Mammary epithelial cell (primary cell): ENCODE data around the gene PREX1.

Experiments used
- CTCF ChIP-seq, 2 donors: IDR thresholded peaks in 1 of 2; conservative IDR thresholded peaks in 1 of 2; 2 replicates each; pipeline ENCODE4 v1.5.1; 2011 to 2012; ENCODE audit warnings: inconsistent platforms in 2 of 2, low read length in 2 of 2, mild to moderate bottlenecking in 2 of 2, control low read depth in 1 of 2, low read depth in 1 of 2; ENCODE audit not compliant: insufficient read depth in 1 of 2; ENCODE audit errors: extremely low read depth in 1 of 2
- EZH2 ChIP-seq: IDR thresholded peaks from 2 replicates; pipeline ENCODE4 v1.6.1; 2012; ENCODE audit warnings: low read length, inconsistent platforms, borderline replicate concordance

GRCh38 chr20:48665785-48666184, 162.0 kb downstream of the PREX1 start:
- no peak for TF ChIP-seq CTCF (conservative IDR thresholded peaks at IDR 0.05 in 1 of 2, IDR thresholded peaks at IDR 0.05 in 1 of 2; ENCODE audit: extremely low read depth in 1 of 2, insufficient read depth in 1 of 2, low read depth in 1 of 2, low read length in 2 of 2)
- no peak for TF ChIP-seq EZH2
